C4-2B (cell line): ENCODE data around the gene SHROOM3.

Experiments
- H3K27ac ChIP-seq: fragments of 450-650 bp; 2 replicates; pipeline ENCODE4 v1.5.1; 2017
- CTCF ChIP-seq: fragments of 450-650 bp; conservative IDR thresholded peaks from 2 replicates; pipeline ENCODE4 v1.5.1; 2017; ENCODE audit warnings: mild to moderate bottlenecking
- ZFX ChIP-seq: fragments of 450-650 bp; IDR thresholded peaks from 2 replicates; pipeline ENCODE4 v1.6.1; 2017

SHROOM3 gene

GRCh38 chr4:76615999-76616398 is 181.0 kb downstream of the SHROOM3 start:
- TF ChIP-seq ZFX = no peak
- H3K27ac ChIP-seq = no peak overlapping the region

- TF ChIP-seq ZFX = no peak
- no peak for TF ChIP-seq CTCF
- H3K27ac ChIP-seq = no peak overlapping the region
Observed at GRCh38 chr4:76616526-76616925, 181.5 kb downstream of the SHROOM3 start.

GRCh38 chr4:76620723-76621468 is 185.9 kb downstream of the SHROOM3 start:
- no peak for TF ChIP-seq CTCF
- TF ChIP-seq ZFX = no peak
- H3K27ac ChIP-seq = peak overlapping the region; percentile 77

GRCh38 chr4:76622126-76622525 is 187.1 kb downstream of the SHROOM3 start:
- TF ChIP-seq CTCF (no peak), ZFX (no peak)
- peak overlapping the region; percentile 77 for H3K27ac ChIP-seq

- TF ChIP-seq CTCF (no peak), ZFX (no peak)
- H3K27ac ChIP-seq = no peak overlapping the region
Observed at GRCh38 chr4:76622717-76623116, 187.7 kb downstream of the SHROOM3 start.

- H3K27ac ChIP-seq = peak overlapping the region; percentile 62; the same call in 1 of the 2 replicates
- TF ChIP-seq ZFX (no peak), CTCF (no peak)
Observed at GRCh38 chr4:76623217-76624045, 188.4 kb downstream of the SHROOM3 start.

GRCh38 chr4:76624241-76624681 is 189.2 kb downstream of the SHROOM3 start:
- TF ChIP-seq ZFX (no peak), CTCF (no peak)
- peak overlapping the region; percentile 62 for H3K27ac ChIP-seq
